A549 (cell line): ENCODE data around the gene TAF1B. TPM values are rescaled to one million over a fixed set of nuclear protein-coding genes. Genes with fewer than 3 reads are reported as not detected.

Source experiments
- ATAC-seq, 2 experiments: fragments of 200-7000 bp in 1 of 2; fragments of >200 bp in 1 of 2; cut with Nextera tagmentation in 1 of 2; cut with Tn5 transposase in 1 of 2; 3 replicates each; pipeline versions ENCODE4 v1.8.0 to v1.9.1; 2018 to 2020; ENCODE audit warnings: mild to moderate bottlenecking in 1 of 2, moderate library complexity in 1 of 2
- CTCF ChIA-PET: fragments of 300-600 bp; sonication (Branson Sonifier 250); formaldehyde crosslinking; extraction: SDS; loops from one replicate; lab custom pipeline; 2021; ENCODE audit warnings: antibody characterized with exemption, inconsistent platforms; lab: Yijun Ruan, JAX
- POLR2A ChIA-PET: fragments of 350-600 bp; formaldehyde crosslinking; extraction: SDS; loops from one replicate; lab custom pipeline; 2021; ENCODE audit warnings: antibody characterized with exemption, inconsistent platforms; lab: Yijun Ruan, JAX
- DNase-seq, 2 experiments: peaks; one replicate each; pipeline versions ENCODE4 v3.0.0 to v3.0.0-alpha.2; 2011 to 2016; ENCODE audit warnings: low read depth in 1 of 2, low spot score in 1 of 2
- FAIRE-seq: peaks from 2 replicates; lab custom pipeline; 2011; peaks lifted over from hg19 to GRCh38; lab: Jason Lieb, UNC
- H3K27ac ChIP-seq, 2 experiments: fragments of >200 bp; sonication (Bioruptor Twin); formaldehyde crosslinking; 3 replicates each; pipeline ENCODE4 v1.5.1; 2016 to 2017
- H3K4me1 ChIP-seq: fragments of >200 bp; sonication (Bioruptor Twin); formaldehyde crosslinking; 3 replicates; pipeline ENCODE4 v1.6.1; 2016
- H3K4me2 ChIP-seq: fragments of >200 bp; sonication (Bioruptor Twin); formaldehyde crosslinking; 3 replicates; pipeline ENCODE4 v1.6.1; 2016
- H3K4me3 ChIP-seq: fragments of >200 bp; sonication (Bioruptor Twin); formaldehyde crosslinking; 3 replicates; pipeline ENCODE4 v1.5.1; 2016
- H3K9me3 ChIP-seq: fragments of >200 bp; sonication (Bioruptor Twin); formaldehyde crosslinking; 3 replicates; pipeline ENCODE4 v1.6.1; 2016
- CBX8 ChIP-seq: fragments of 200-600 bp; sonication (generic); IDR thresholded peaks from 2 replicates; pipeline ENCODE4 v1.6.1; 2016
- CEBPB ChIP-seq, 2 experiments: fragments of >200 bp in 1 of 2; sonication (Bioruptor Twin) in 1 of 2; formaldehyde crosslinking in 1 of 2; IDR thresholded peaks; 2 replicates each; pipeline ENCODE4 v1.6.1; 2012 to 2016
- CHD4 ChIP-seq: fragments of 200-600 bp; sonication (generic); IDR thresholded peaks from 2 replicates; pipeline ENCODE4 v1.6.1; 2016; ENCODE audit warnings: antibody characterized with exemption, mild to moderate bottlenecking, borderline replicate concordance
- ESRRA ChIP-seq: fragments of 150-350 bp; IDR thresholded peaks from 2 replicates; pipeline ENCODE4 v1.6.1; 2014; ENCODE audit warnings: mild to moderate bottlenecking, low read length, borderline replicate concordance
- FOSL2 ChIP-seq, 2 experiments: fragments of 450-650 bp in 1 of 2; fragments of >200 bp in 1 of 2; sonication (Bioruptor Twin) in 1 of 2; formaldehyde crosslinking; IDR thresholded peaks; 2 replicates each; pipeline versions ENCODE4 v1.5.0 to v1.6.1; 2016 to 2020; ENCODE audit warnings: mild to moderate bottlenecking in 1 of 2, moderate library complexity in 1 of 2
- FOXS1 ChIP-seq: fragments of 250-450 bp; sonication (Bioruptor Pico); IDR thresholded peaks from 2 replicates; pipeline ENCODE4 v1.5.0; 2020; ENCODE audit warnings: mild to moderate bottlenecking, moderate library complexity
- HDAC2 ChIP-seq: fragments of 200-600 bp; sonication (generic); IDR thresholded peaks from 2 replicates; pipeline ENCODE4 v1.6.1; 2016
- KDM5A ChIP-seq: fragments of 200-600 bp; sonication (generic); IDR thresholded peaks from 2 replicates; pipeline ENCODE4 v1.6.1; 2016; ENCODE audit warnings: antibody characterized with exemption, mild to moderate bottlenecking
- MAFK ChIP-seq: fragments of 450-650 bp; IDR thresholded peaks from 2 replicates; pipeline ENCODE4 v1.6.1; 2014; ENCODE audit not compliant: partially characterized antibody
- NFE2L2 ChIP-seq: fragments of 150-350 bp; conservative IDR thresholded peaks from 2 replicates; pipeline ENCODE4 v1.6.1; 2014; ENCODE audit warnings: low read length
- RARB ChIP-seq: fragments of 250-450 bp; sonication (Bioruptor Pico); IDR thresholded peaks from 2 replicates; pipeline ENCODE4 v1.8.0; 2021; ENCODE audit warnings: mild to moderate bottlenecking, moderate library complexity
- RNF2 ChIP-seq: fragments of 200-600 bp; sonication (generic); IDR thresholded peaks from 2 replicates; pipeline ENCODE4 v1.6.1; 2016; ENCODE audit warnings: low read depth, mild to moderate bottlenecking, antibody characterized with exemption, moderate library complexity, borderline replicate concordance
- SREBF2 ChIP-seq: fragments of 450-650 bp; IDR thresholded peaks from 2 replicates; pipeline ENCODE4 v1.6.1; 2014; ENCODE audit warnings: mild to moderate bottlenecking, moderate library complexity
- ZC3H11A ChIP-seq: fragments of 450-650 bp; IDR thresholded peaks from 2 replicates; pipeline ENCODE4 v1.6.1; 2014; ENCODE audit warnings: antibody characterized with exemption, mild to moderate bottlenecking
- WGBS: methylation state at CpG from one replicate; pipeline ENCODE4 v1.1.6; 2017; ENCODE audit errors: missing lambda C conversion rate; 5-methylcytosine and 5-hydroxymethylcytosine counted together
- polyA plus RNA-seq, 4 experiments: library from polyadenylated mRNA; depleted of rRNA in 3 of 4; stranded (reverse); fragments of >200 nt; fragmentation: RNase III in 1 of 4; extraction: RNeasy Plus Mini Kit Qiagen cat#74134 plus additional on column Dnase treatment in 1 of 4; gene quantifications; 2 replicates in 3 of 4; 3 replicates in 1 of 4; pipeline ENCODE4 v1.2.3, GENCODE V29; 2011 to 2017
- TF ChIP-seq, protein P1 (sequence below): fragments of 450-650 bp; IDR thresholded peaks from 2 replicates; pipeline ENCODE4 v1.6.1; 2014; ENCODE audit warnings: antibody characterized with exemption
- TF ChIP-seq, protein P2 (sequence below): fragments of >200 bp; sonication (Bioruptor Twin); formaldehyde crosslinking; IDR thresholded peaks from 2 replicates; pipeline ENCODE4 v1.6.1; 2016
- TF ChIP-seq, protein P3 (sequence below): IDR thresholded peaks from 2 replicates; pipeline ENCODE4 v1.6.1; 2012; ENCODE audit warnings: low read depth, borderline replicate concordance
- TF ChIP-seq, protein P4 (sequence below): IDR thresholded peaks from 2 replicates; pipeline ENCODE4 v1.6.1; 2012
- TF ChIP-seq, protein P5 (sequence below): IDR thresholded peaks from 2 replicates; pipeline ENCODE4 v1.6.1; 2012

The TAF1B gene
- polyA plus RNA-seq, 2 of the 4 experiments (the other 2 are of a cell fraction): 40.6 to 51.7 TPM

DNA sequence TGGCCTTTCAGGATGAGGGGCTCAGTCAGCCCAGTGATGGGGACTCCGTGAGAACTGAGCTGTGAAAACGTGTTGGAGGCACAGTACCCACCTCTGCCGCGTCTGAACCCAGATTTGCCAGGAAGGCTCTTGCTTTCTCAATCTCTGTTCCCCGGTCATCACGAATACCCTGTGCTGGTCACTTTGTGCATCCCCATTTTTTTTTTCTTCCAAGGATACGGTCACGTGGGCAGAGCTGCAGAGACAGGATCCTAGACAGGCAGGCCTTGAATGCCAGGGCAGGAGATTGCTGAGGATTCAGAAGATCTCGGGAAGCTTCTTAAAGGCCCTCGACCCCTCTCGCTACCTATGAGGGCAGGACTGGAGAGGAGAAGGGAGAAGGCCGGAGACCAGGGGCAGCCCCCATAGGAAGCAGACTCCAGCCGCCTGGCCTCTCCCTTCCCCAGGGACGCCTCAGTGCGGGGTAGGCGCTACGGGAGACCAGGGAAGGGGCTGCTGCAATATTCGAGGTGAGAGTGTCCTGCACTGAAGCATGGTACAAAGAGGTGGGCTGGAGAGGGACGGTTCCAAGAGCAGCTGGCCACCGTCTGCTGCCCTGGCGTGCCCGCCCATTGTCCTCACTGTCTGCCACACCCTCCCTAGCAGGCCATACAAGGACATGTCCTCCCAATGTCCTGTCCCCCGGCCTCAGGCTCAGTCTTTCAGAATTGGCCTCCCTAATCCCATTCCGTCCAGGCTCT lies 29.0 kb upstream of the TAF1B start:
- POLR2A ChIA-PET: interaction anchor here (0.6 to 1.8 kb wide), 2 partner anchors 29 to 32 kb away, joined by 3 to 10 read pairs; partner anchors contain the start of gene TAF1B
- H3K4me3 ChIP-seq: 0 out of 3 replicates have a peak overlapping the region, but pooled peaks have one; percentile 17
- peak overlapping the region; percentile 36 to 43; a peak in 4 of 6 replicates for H3K27ac ChIP-seq
- DNase-seq (no peak), ATAC-seq (peak; percentile 10 to 16; a peak in 4 of 6 replicates), FAIRE-seq (no peak)
- WGBS: 57% methylated on average over 21 of the region's 24 CpGs
- H3K9me3 ChIP-seq: no peaks in the 10 kb centered on the region
- peak overlapping the region; percentile 71 for H3K4me2 ChIP-seq
- H3K4me1 ChIP-seq: peaks cover 11% of the 10 kb centered on the region; the same call in 2 of the 3 replicates
- TF ChIP-seq, protein P1, sequence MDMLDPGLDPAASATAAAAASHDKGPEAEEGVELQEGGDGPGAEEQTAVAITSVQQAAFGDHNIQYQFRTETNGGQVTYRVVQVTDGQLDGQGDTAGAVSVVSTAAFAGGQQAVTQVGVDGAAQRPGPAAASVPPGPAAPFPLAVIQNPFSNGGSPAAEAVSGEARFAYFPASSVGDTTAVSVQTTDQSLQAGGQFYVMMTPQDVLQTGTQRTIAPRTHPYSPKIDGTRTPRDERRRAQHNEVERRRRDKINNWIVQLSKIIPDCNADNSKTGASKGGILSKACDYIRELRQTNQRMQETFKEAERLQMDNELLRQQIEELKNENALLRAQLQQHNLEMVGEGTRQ: peak; percentile 27; the same call in 1 of the 2 replicates
- TF ChIP-seq FOXS1: no peak
- CTCF ChIA-PET: interaction anchor here (0.6 to 8.2 kb wide), 97 partner anchors 8 to 625 kb away, joined by 3 to 262 read pairs (median 5); partner anchors contain the start of genes KLF11 and TAF1B

DNA sequence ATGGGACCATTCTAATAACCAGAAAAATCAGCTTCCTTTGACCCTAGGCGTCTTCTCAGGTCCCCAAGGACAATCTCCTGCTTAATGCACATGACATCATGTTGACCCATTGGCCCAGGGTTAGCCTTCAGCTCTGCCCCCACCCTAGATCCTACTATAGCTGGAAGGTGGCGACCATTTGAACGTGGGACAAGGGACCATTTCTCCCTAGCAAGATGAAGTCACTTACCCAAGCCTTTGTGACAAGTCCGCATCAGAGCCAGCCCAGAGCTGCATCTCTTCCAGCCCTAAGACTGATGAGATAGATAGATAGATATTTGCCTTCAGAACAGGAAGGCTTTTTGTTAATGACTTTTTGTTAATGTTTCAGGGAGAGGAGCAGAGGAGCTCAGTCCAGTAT lies 28.2 kb upstream of the TAF1B start:
- no peak overlapping the region for H3K27ac ChIP-seq
- TF ChIP-seq CHD4: no peak
- TF ChIP-seq MAFK: no peak
- TF ChIP-seq, protein P2, sequence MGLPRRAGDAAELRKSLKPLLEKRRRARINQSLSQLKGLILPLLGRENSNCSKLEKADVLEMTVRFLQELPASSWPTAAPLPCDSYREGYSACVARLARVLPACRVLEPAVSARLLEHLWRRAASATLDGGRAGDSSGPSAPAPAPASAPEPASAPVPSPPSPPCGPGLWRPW: no peak
- TF ChIP-seq CBX8: no peak
- TF ChIP-seq, protein P1: no peak
- TF ChIP-seq ESRRA: no peak
- TF ChIP-seq HDAC2: no peak
- TF ChIP-seq RARB (CRISPR knock-in tag): no peak
- TF ChIP-seq KDM5A: no peak
- TF ChIP-seq NFE2L2: no peak
- no peak for TF ChIP-seq FOXS1
- TF ChIP-seq CEBPB (IDR thresholded peaks at IDR 0.05): no peak
- TF ChIP-seq, protein P3, sequence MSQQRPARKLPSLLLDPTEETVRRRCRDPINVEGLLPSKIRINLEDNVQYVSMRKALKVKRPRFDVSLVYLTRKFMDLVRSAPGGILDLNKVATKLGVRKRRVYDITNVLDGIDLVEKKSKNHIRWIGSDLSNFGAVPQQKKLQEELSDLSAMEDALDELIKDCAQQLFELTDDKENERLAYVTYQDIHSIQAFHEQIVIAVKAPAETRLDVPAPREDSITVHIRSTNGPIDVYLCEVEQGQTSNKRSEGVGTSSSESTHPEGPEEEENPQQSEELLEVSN: no peak
- TF ChIP-seq FOSL2 (IDR thresholded peaks at IDR 0.05): no peak
- no peak for TF ChIP-seq FOSL2 (CRISPR knock-in tag; IDR thresholded peaks at IDR 0.05)
- no peak overlapping the region for H3K4me2 ChIP-seq
- 88% methylated on average over 4 of the region's 4 CpGs for WGBS
- POLR2A ChIA-PET: interaction anchor here (0.5 to 1.2 kb wide), 2 partner anchors 28 to 162 kb away, joined by 3 to 5 read pairs; partner anchors contain the start of gene TAF1B
- FAIRE-seq: no peak
- H3K4me1 ChIP-seq: peaks cover 19% of the 10 kb centered on the region
- no peak for ATAC-seq
- H3K9me3 ChIP-seq: no peaks in the 10 kb centered on the region
- H3K4me3 ChIP-seq: no peak overlapping the region
- DNase-seq: no peak
- CTCF ChIA-PET: interaction anchor here (0.6 to 8.2 kb wide), 28 partner anchors 9 to 620 kb away, joined by 3 to 262 read pairs (median 13); partner anchors contain the start of genes KLF11 and TAF1B

DNA sequence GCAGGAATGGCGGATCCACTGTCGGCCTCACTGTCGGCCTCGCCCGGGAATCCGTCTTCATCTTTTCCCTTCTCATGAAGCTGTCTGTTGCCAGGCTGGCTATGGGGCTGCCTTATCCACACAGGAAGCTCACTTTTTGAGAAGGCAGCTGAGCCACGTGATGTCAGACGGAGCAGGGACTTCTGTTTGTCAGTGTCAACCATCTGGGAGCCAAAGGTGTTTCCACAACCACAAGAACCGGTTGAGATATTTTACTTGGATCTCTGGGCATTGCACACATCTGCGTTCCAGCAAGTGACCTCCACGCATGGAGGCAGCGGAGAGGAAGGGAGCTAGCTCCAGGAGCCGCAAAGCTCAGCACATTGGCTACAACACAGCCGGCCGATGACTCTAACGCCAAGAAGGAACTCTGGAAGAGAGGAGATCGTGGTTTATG lies 27.4 kb upstream of the TAF1B start:
- TF ChIP-seq, protein P4, sequence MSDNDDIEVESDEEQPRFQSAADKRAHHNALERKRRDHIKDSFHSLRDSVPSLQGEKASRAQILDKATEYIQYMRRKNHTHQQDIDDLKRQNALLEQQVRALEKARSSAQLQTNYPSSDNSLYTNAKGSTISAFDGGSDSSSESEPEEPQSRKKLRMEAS: no peak
- TF ChIP-seq FOSL2 (IDR thresholded peaks at IDR 0.05): no peak
- TF ChIP-seq FOSL2 (CRISPR knock-in tag; IDR thresholded peaks at IDR 0.05): no peak
- TF ChIP-seq, protein P5, sequence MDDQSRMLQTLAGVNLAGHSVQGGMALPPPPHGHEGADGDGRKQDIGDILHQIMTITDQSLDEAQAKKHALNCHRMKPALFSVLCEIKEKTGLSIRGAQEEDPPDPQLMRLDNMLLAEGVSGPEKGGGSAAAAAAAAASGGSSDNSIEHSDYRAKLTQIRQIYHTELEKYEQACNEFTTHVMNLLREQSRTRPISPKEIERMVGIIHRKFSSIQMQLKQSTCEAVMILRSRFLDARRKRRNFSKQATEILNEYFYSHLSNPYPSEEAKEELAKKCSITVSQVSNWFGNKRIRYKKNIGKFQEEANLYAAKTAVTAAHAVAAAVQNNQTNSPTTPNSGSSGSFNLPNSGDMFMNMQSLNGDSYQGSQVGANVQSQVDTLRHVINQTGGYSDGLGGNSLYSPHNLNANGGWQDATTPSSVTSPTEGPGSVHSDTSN: no peak
- no peak for TF ChIP-seq RNF2
- TF ChIP-seq RARB (CRISPR knock-in tag): no peak
- no peak for TF ChIP-seq ZC3H11A
- TF ChIP-seq CEBPB (IDR thresholded peaks at IDR 0.05): no peak
- no peak for TF ChIP-seq CBX8
- no peak for TF ChIP-seq SREBF2
- TF ChIP-seq, protein P1: no peak
- TF ChIP-seq, all 56 proteins: peak for 0
- WGBS: 90% methylated on average over 17 of the region's 17 CpGs
- no peak overlapping the region for H3K4me2 ChIP-seq
- no peak overlapping the region for H3K4me3 ChIP-seq
- CTCF ChIA-PET: interaction anchor here (0.7 to 8.2 kb wide), 15 partner anchors 9 to 619 kb away, joined by 3 to 262 read pairs (median 13); partner anchors contain the start of gene KLF11
- H3K9me3 ChIP-seq: no peaks in the 10 kb centered on the region
- POLR2A ChIA-PET: interaction anchor here (0.5 to 1.2 kb wide), 2 partner anchors 27 to 161 kb away, joined by 3 to 5 read pairs; partner anchors contain the start of gene TAF1B
- no peak for ATAC-seq
- no peak for FAIRE-seq
- H3K27ac ChIP-seq: no peak overlapping the region
- DNase-seq: no peak
- peaks cover 23% of the 10 kb centered on the region for H3K4me1 ChIP-seq
